Nephron (organoid): ENCODE data around the gene PLB1.

ENCODE experiments used
- H3K27ac Mint-ChIP-seq, 3 experiments: 2 replicates each; pipeline ENCODE4 v1.8.0; 2020; ENCODE audit warnings: mixed read lengths in 3 of 3, mild to moderate bottlenecking in 2 of 3, moderate library complexity in 1 of 3
- H3K27me3 Mint-ChIP-seq: 2 replicates; pipeline ENCODE4 v1.8.0; 2021; ENCODE audit warnings: low read depth, mild to moderate bottlenecking, moderate library complexity, mixed read lengths
- H3K36me3 Mint-ChIP-seq: 2 replicates; pipeline ENCODE4 v1.8.0; 2020; ENCODE audit warnings: low read depth, mixed read lengths
- H3K4me1 Mint-ChIP-seq: 2 replicates; pipeline ENCODE4 v1.8.0; 2020; ENCODE audit warnings: mixed read lengths
- H3K4me3 Mint-ChIP-seq, 3 experiments: 2 replicates each; pipeline ENCODE4 v1.8.0; 2020; ENCODE audit warnings: mild to moderate bottlenecking in 3 of 3, mixed read lengths in 3 of 3, moderate library complexity in 2 of 3
- H3K9me3 Mint-ChIP-seq: 2 replicates; pipeline ENCODE4 v1.8.0; 2020; ENCODE audit warnings: mixed read lengths
- TF ChIP-seq, protein P1 (sequence below), 3 experiments: fragments of 200-600 bp; sonication (generic); IDR thresholded peaks; one replicate each; pipeline ENCODE4 v1.5.0; 2021; ENCODE audit warnings: antibody characterized with exemption in 3 of 3; ENCODE audit not compliant: unreplicated experiment in 3 of 3

Gene PLB1

DNA sequence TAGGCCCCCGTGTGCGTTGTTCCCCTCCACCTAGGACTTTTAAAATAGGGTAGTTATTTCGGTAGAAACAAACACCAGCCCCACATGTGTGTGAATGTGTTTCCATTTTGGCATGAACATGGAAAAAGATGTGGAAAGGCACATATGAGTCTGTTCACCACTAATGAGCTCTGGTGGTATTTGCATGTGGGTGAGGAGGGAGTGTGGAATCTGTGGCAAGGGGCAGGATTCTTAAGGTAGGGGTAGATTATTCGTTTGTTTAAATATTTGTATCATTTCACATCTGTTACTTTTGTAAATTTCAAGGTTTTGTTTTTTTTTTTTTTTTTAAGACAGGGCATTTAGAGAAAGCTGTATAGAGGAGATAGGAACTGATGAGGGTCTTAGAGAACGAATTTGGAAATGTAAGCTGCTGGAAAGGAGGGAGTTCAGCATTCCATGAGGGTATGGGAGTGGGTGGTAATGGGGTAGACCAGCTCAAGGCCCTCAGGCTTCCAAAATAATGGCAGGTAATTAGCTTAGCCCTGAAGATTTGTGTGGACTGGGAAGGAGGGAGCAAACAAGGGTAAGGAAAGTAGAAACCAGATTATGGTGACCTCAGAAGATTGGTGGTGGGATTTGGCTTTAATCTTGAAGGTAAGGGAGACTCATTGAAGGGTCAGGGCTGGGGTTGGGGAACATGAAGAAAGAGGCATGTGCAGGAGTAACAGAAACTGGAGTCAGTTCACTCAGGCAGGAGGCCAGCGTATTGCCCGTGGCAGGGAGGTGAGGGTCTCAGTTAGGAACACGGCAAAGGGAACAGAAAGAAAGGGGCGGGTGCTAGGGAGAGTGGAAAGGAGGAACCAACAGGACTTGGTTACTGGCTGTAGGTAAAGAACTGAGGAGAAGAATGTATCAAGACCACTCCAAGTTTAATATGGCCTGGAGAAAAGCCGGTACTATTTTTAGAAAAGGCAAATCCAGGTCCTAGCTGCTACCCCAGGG is 123.6 kb downstream of the PLB1 start:
- Mint-ChIP-seq H3K4me1 (peaks cover 46% of the 10 kb centered on the region), H3K4me3 (no peak overlapping the region), H3K27ac (peak overlapping the region; percentile 69 to 77 (median 71)), H3K9me3 (no peaks in the 10 kb centered on the region), H3K36me3 (no peaks in the 10 kb centered on the region), H3K27me3 (no peaks in the 10 kb centered on the region)
- TF ChIP-seq, protein P1, sequence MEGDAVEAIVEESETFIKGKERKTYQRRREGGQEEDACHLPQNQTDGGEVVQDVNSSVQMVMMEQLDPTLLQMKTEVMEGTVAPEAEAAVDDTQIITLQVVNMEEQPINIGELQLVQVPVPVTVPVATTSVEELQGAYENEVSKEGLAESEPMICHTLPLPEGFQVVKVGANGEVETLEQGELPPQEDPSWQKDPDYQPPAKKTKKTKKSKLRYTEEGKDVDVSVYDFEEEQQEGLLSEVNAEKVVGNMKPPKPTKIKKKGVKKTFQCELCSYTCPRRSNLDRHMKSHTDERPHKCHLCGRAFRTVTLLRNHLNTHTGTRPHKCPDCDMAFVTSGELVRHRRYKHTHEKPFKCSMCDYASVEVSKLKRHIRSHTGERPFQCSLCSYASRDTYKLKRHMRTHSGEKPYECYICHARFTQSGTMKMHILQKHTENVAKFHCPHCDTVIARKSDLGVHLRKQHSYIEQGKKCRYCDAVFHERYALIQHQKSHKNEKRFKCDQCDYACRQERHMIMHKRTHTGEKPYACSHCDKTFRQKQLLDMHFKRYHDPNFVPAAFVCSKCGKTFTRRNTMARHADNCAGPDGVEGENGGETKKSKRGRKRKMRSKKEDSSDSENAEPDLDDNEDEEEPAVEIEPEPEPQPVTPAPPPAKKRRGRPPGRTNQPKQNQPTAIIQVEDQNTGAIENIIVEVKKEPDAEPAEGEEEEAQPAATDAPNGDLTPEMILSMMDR (IDR thresholded peaks at IDR 0.05; ENCODE audit: unreplicated experiment in 3 of 3) = no peak

DNA sequence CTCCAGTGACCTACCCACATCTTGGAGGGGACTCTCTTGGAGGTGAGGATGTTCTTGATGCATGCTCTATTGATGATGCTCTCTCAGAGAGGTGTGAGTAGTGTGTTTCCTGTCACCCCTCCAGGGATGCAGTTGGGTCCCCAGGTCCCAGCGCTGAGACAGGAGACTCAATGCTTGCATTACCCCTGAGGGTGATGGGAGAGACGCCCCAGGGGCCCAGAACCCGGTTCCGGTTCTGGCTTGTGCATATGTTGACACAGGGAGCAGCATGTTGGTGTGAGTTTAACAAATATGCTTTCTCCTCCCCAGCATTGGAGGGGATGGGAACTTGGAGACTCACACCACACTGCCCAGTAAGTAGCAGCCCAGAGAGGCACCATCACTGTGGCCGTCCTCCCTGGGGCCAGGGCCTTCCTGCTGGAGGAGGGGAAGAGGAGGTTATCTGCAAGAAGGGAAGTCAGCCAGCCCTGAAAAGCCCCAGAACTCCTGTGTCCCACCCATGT is 124.5 kb downstream of the PLB1 start:
- TF ChIP-seq, protein P1 (IDR thresholded peaks at IDR 0.05; ENCODE audit: unreplicated experiment in 3 of 3) = no peak
- Mint-ChIP-seq H3K4me3 (no peak overlapping the region), H3K27me3 (no peaks in the 10 kb centered on the region), H3K9me3 (no peaks in the 10 kb centered on the region), H3K36me3 (no peaks in the 10 kb centered on the region), H3K4me1 (peaks cover 54% of the 10 kb centered on the region), H3K27ac (peak overlapping the region; percentile 70 to 86 (median 75))

DNA sequence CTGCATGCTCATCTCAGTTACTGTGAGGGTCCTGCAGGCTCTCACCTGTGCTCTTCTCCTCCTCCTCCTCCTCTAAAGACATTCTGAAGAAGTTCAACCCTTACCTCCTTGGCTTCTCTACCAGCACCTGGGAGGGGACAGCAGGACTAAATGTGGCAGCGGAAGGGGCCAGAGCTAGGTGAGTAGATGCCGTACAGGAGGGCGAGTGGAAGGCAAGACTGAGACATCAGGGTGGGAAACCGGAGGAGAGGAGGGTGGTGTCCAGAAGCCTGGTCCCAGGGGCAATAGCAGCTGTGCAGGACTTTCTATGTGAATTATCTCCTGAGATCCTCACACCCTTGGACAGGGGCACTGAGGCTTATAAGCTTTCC is 124.9 kb downstream of the PLB1 start:
- H3K36me3 Mint-ChIP-seq = no peaks in the 10 kb centered on the region
- TF ChIP-seq, protein P1 (IDR thresholded peaks at IDR 0.05; ENCODE audit: unreplicated experiment in 3 of 3) = no peak
- H3K27me3 Mint-ChIP-seq = peaks cover 3% of the 10 kb centered on the region
- H3K4me1 Mint-ChIP-seq = peaks cover 59% of the 10 kb centered on the region
- H3K4me3 Mint-ChIP-seq = no peak overlapping the region
- H3K27ac Mint-ChIP-seq = peak overlapping the region; percentile 70 to 86 (median 75)
- H3K9me3 Mint-ChIP-seq = no peaks in the 10 kb centered on the region

DNA sequence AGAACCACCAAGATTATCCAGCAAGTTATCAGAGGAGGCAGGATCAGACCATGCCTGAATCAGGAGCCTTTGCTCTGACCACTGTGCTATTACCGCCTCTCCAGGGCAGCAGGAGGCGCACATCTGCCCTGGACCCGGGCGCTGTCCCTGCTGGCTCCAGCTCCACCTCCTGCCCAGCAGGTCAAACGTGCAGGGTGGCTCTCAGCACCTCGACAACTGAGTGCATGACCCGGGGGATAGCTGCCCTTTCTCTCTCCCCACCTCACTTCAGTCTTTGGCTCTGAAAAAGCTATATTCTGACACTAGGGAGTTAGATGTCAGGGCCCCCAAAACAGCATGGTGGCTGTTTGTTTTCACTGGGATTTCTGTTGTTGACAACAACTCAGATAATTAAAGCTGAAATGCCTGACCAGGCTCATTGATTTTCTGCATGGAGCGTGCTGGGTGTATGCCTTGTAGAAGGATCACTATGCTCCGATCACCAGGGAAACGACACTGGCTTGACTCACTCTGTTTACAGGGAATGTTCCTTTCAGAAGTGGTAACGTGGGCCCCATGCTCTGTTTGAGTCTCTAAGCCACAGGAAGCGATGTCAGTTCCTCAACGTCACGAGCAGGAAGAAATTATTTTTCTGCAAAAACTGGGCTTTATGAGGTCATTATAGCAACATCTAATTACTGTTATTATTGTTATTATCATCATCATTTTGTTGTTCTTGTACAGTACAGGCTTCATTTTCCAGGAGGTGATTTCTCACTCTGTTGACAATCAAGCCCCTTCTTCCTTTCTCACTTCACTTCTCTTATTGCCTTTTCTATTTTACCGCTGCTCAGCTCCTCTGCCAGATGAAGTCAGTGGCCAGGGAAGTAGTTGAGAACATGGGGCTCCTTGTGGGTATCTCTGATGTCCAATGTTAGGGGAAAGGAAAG is 125.6 kb downstream of the PLB1 start:
- Mint-ChIP-seq H3K36me3 (no peaks in the 10 kb centered on the region), H3K4me1 (peaks cover 64% of the 10 kb centered on the region), H3K27ac (peak overlapping the region; percentile 70 to 86 (median 75)), H3K4me3 (peak overlapping the region in 1 of 3 experiments; percentile 13), H3K9me3 (no peaks in the 10 kb centered on the region), H3K27me3 (peaks cover 3% of the 10 kb centered on the region)
- TF ChIP-seq, protein P1 (IDR thresholded peaks at IDR 0.05; ENCODE audit: unreplicated experiment in 3 of 3) = peak in 2 of 3 experiments; percentile 14 to 15

DNA sequence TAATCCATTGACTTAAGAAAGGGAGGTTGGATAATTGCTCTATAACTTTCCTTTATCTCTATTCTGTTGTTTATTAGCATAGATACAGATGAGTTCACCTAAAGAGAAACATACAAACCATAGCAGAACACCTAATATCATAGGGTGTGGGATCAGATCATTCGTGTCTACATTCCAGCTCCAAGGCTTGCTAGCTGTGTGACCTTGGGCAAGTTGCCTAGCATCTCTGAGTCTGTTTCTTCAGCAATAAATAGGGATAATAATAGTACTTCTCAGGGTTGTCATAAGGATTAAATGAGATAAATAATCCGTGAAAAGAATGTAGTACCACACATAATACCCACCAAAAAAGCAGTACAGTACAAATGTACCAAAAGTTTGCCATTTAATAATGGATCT is 126.2 kb downstream of the PLB1 start:
- TF ChIP-seq, protein P1 (IDR thresholded peaks at IDR 0.05; ENCODE audit: unreplicated experiment in 3 of 3) = no peak
- peak overlapping the region; percentile 70 to 86 (median 75) for H3K27ac Mint-ChIP-seq
- peaks cover 3% of the 10 kb centered on the region for H3K27me3 Mint-ChIP-seq
- peaks cover 65% of the 10 kb centered on the region for H3K4me1 Mint-ChIP-seq
- H3K4me3 Mint-ChIP-seq = peak overlapping the region in 1 of 3 experiments; percentile 13
- no peaks in the 10 kb centered on the region for H3K36me3 Mint-ChIP-seq
- H3K9me3 Mint-ChIP-seq = no peaks in the 10 kb centered on the region
